ENCODE data around the gene ZNF316.

DNA sequence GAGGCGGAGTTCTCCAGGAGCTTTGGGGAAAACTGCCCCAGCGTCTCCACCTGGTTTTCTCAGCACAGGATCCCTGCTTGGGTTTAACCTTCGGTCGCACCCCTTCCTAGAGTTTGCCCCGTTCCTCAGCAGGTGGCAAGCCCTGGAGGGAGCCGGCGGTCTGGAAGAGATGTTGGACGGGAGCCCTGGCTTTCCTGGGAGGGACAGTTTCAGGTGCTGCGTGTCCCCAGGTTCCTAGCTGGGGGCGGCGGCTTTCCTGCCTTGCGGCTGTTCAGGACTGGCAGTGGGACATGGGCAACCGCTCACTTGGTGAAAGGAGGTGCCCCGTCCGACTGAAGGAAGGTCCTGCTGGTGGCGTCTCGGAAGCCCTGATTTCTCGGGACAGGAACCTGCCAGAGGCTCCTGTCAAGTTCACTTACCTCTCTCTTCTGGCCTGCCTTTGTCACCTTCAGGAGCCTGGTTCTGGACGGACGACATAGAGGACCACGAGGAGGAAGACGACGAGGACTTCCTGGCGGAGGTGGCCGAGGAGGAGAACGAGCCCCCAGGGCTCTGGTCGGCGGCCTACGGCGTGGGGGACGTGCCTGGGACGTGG, 14.8 kb downstream of the ZNF316 start:
- TF ChIP-seq, protein P1, sequence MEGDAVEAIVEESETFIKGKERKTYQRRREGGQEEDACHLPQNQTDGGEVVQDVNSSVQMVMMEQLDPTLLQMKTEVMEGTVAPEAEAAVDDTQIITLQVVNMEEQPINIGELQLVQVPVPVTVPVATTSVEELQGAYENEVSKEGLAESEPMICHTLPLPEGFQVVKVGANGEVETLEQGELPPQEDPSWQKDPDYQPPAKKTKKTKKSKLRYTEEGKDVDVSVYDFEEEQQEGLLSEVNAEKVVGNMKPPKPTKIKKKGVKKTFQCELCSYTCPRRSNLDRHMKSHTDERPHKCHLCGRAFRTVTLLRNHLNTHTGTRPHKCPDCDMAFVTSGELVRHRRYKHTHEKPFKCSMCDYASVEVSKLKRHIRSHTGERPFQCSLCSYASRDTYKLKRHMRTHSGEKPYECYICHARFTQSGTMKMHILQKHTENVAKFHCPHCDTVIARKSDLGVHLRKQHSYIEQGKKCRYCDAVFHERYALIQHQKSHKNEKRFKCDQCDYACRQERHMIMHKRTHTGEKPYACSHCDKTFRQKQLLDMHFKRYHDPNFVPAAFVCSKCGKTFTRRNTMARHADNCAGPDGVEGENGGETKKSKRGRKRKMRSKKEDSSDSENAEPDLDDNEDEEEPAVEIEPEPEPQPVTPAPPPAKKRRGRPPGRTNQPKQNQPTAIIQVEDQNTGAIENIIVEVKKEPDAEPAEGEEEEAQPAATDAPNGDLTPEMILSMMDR (IDR thresholded peaks at IDR 0.05): no peak
- TF ChIP-seq POLR2A (IDR thresholded peaks at IDR 0.05): no peak

All from thyroid gland (tissue), 4 donors.